Upper lobe of left lung (tissue), 4 donors: ENCODE results near the gene DRC1.

ENCODE experiments used
- EP300 ChIP-seq, 4 donors: sonication (generic); formaldehyde crosslinking; IDR thresholded peaks; one replicate each; pipeline ENCODE4 v1.5.1; 2017; ENCODE audit warnings: antibody characterized with exemption in 4 of 4, control low read depth in 2 of 4
- POLR2AphosphoS5 ChIP-seq, 2 donors: sonication (generic); formaldehyde crosslinking; IDR thresholded peaks; one replicate each; pipeline ENCODE4 v1.5.1; 2017; ENCODE audit warnings: antibody characterized with exemption in 2 of 2
- TF ChIP-seq, protein P1 (sequence below), 6 experiments: fragments of 450-650 bp in 4 of 6; fragments of 200-600 bp in 2 of 6; sonication (generic) in 2 of 6; IDR thresholded peaks; one replicate each; pipeline ENCODE4 v1.5.1; 2016 to 2019; ENCODE audit warnings: antibody characterized with exemption in 6 of 6

DNA sequence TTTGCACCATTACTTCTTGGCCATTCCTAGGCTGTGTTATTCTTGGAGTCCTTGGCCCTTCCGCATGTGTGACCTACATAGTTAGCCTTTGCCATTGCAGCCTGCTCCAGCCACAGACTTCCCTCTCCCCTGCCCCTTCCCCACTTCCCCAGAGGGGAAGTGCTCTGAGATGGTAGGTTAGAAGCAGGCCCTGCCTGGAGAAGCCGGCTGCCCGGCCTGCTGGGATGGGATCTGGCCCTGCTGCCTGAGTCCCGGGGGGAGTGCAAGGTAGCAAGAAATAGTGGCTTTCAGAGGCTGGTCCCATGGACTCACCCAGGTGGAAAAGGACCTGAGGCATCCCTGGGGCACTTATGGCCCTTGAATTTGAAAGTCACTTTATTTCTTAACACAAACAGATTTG, 104.6 kb downstream of the DRC1 start:
- TF ChIP-seq, protein P1, sequence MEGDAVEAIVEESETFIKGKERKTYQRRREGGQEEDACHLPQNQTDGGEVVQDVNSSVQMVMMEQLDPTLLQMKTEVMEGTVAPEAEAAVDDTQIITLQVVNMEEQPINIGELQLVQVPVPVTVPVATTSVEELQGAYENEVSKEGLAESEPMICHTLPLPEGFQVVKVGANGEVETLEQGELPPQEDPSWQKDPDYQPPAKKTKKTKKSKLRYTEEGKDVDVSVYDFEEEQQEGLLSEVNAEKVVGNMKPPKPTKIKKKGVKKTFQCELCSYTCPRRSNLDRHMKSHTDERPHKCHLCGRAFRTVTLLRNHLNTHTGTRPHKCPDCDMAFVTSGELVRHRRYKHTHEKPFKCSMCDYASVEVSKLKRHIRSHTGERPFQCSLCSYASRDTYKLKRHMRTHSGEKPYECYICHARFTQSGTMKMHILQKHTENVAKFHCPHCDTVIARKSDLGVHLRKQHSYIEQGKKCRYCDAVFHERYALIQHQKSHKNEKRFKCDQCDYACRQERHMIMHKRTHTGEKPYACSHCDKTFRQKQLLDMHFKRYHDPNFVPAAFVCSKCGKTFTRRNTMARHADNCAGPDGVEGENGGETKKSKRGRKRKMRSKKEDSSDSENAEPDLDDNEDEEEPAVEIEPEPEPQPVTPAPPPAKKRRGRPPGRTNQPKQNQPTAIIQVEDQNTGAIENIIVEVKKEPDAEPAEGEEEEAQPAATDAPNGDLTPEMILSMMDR (IDR thresholded peaks at IDR 0.05): no peak
- TF ChIP-seq EP300 (IDR thresholded peaks at IDR 0.05) (no peak), POLR2AphosphoS5 (IDR thresholded peaks at IDR 0.05) (no peak)
